Mucosa of rectum (tissue), 2 donors: Measurements from ENCODE around the gene RHBDD3.

Experiments used
- H3K27ac ChIP-seq, 2 donors: one replicate each; pipeline ENCODE4 v1.7.0; 2013; ENCODE audit warnings: inconsistent platforms in 2 of 2, low read depth in 2 of 2, low read length in 2 of 2
- H3K27me3 ChIP-seq, 2 donors: one replicate each; pipeline ENCODE4 v1.7.0; 2013; ENCODE audit warnings: low read length in 2 of 2; ENCODE audit not compliant: control insufficient read depth in 2 of 2, insufficient read depth in 2 of 2
- H3K36me3 ChIP-seq, 2 donors: one replicate each; pipeline ENCODE4 v1.7.0; 2013; ENCODE audit warnings: low read length in 2 of 2; ENCODE audit not compliant: control insufficient read depth in 2 of 2, insufficient read depth in 2 of 2
- H3K4me1 ChIP-seq, 2 donors: one replicate each; pipeline ENCODE4 v1.7.0; 2013; ENCODE audit warnings: low read length in 2 of 2, mild to moderate bottlenecking in 1 of 2; ENCODE audit not compliant: control insufficient read depth in 2 of 2, insufficient read depth in 2 of 2
- H3K4me3 ChIP-seq, 2 donors: one replicate each; pipeline ENCODE4 v1.7.0; 2013; ENCODE audit warnings: low read length in 2 of 2
- H3K9ac ChIP-seq, 2 donors: one replicate each; pipeline ENCODE4 v1.7.0; 2013; ENCODE audit warnings: low read length in 2 of 2, low read depth in 1 of 2, mild to moderate bottlenecking in 1 of 2
- H3K9me3 ChIP-seq, 2 donors: one replicate each; pipeline ENCODE4 v1.7.0; 2013; ENCODE audit warnings: low read length in 2 of 2; ENCODE audit not compliant: control insufficient read depth in 2 of 2
- donor health status: healthy.
- donor health status: Normal muscosa, but diverticular disease.

The RHBDD3 gene

DNA sequence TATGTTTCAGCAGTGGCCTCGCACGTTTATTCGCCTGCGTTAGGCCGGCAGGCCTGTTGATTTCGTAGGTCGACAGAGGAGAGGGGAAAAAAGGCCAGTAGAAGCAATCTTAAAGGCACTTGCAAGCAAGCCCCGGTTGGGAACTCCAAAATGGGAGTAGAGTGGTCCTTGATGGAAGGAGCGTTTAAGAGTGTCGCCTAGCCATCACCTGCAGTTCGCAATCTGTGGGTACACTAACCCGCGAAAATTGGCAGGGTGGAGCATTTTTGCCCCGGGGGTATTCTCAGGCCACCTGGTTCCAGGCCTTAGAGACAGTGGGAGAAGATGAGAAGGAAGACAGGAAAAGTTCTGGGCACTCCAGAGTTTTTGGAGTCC is 1.4 kb upstream of the RHBDD3 start:
- Histone ChIP-seq H3K27ac (peak overlapping the region; percentile 98), H3K9me3 (no peaks in the 10 kb centered on the region), H3K9ac (peak overlapping the region; percentile 99), H3K4me1 (peaks cover 30 to 39% of the 10 kb centered on the region in 2 donors), H3K27me3 (no peaks in the 10 kb centered on the region), H3K36me3 (peaks cover 23 to 41% of the 10 kb centered on the region in 2 donors), H3K4me3 (peak overlapping the region; percentile 95 to 96)

DNA sequence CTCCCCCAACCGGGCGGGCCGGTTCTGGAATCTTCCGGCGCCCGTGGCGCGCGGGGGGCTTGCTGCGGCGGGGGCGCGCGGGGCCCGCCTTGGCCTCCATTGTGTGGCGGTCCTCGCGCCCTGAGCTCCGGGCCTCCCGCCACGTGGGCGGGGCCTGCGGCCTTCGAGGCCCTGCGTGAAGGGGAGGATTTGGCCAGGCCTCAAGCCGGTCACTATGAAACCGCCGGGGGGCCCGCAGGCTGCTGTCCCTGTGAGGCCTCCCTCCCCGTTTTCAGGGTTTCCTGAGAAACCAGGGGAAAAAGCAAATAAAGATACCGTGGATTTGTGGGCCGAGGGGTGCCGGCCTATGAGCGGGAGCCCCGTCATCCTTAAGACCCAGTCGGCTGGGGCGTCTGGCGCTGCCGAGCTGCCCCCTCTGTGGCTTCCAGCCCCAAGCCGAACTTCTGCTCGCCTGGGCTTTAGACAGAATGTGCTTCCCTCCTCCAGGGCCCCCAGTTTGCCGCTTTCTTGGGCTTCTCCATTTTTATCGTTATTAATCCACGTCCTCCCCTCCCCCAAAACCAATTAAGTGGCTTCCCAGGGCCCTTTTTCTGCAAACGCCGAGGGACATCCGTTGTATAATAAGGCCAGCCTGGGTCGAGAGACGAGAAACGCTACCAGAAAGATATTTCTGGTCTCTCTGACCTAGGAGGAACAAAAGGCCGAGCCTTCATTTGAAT is 889 bp upstream of the RHBDD3 start:
- Histone ChIP-seq H3K36me3 (peaks cover 18 to 38% of the 10 kb centered on the region in 2 donors), H3K9me3 (no peaks in the 10 kb centered on the region), H3K27me3 (no peaks in the 10 kb centered on the region), H3K9ac (peak overlapping the region; percentile 99), H3K27ac (peak overlapping the region; percentile 98), H3K4me1 (peaks cover 30 to 39% of the 10 kb centered on the region in 2 donors), H3K4me3 (peak overlapping the region; percentile 95 to 96)

GRCh38 chr22:29267462-29267857 is 321 bp downstream of the RHBDD3 start:
- Histone ChIP-seq H3K27ac (peak overlapping the region; percentile 98), H3K4me3 (peak overlapping the region; percentile 95 to 96), H3K4me1 (peaks cover 30 to 36% of the 10 kb centered on the region in 2 donors), H3K27me3 (no peaks in the 10 kb centered on the region), H3K9me3 (no peaks in the 10 kb centered on the region), H3K9ac (peak overlapping the region; percentile 99), H3K36me3 (peaks cover 6 to 26% of the 10 kb centered on the region in 2 donors)

- peak overlapping the region; percentile 99 for H3K9ac ChIP-seq
- peak overlapping the region; percentile 95 to 96 for H3K4me3 ChIP-seq
- H3K27ac ChIP-seq = peak overlapping the region in 1 of 2 donors; percentile 98
- peaks cover under 1 to 19% of the 10 kb centered on the region in 2 donors for H3K36me3 ChIP-seq
- no peaks in the 10 kb centered on the region for H3K9me3 ChIP-seq
- peaks cover 29 to 34% of the 10 kb centered on the region in 2 donors for H3K4me1 ChIP-seq
- H3K27me3 ChIP-seq = no peaks in the 10 kb centered on the region
Measured at GRCh38 chr22:29266564-29267461, 968 bp downstream of the RHBDD3 start.

GRCh38 chr22:29265929-29266328 is 1.9 kb downstream of the RHBDD3 start:
- Histone ChIP-seq H3K4me1 (peaks cover 25 to 27% of the 10 kb centered on the region in 2 donors), H3K4me3 (no peak overlapping the region), H3K27me3 (no peaks in the 10 kb centered on the region), H3K36me3 (peaks cover 0 to 10% of the 10 kb centered on the region in 2 donors), H3K9me3 (no peaks in the 10 kb centered on the region), H3K27ac (no peak overlapping the region), H3K9ac (no peak overlapping the region)

DNA sequence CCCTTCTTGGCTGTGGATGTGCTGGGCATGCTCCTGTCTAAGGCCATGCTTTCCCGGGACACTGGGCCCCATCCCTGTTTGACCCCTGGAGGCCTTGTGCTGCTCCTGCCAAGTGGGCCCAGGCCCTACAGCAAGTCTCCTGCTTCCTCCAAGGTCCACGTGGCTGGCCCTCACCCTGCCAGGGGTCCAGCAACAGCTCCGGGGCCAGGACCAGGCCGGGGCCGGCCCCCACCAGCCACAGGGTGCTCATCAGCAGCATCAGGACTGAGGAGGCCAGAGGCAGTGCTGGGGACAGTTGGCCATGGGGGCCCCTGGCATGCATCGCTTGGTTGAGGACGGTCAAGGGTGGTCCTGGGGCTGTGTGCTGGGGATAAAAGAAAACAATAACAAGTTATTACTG is 2.5 kb downstream of the RHBDD3 start:
- Histone ChIP-seq H3K4me1 (peaks cover 19 to 25% of the 10 kb centered on the region in 2 donors), H3K4me3 (no peak overlapping the region), H3K9ac (no peak overlapping the region), H3K36me3 (peaks cover 0 to 10% of the 10 kb centered on the region in 2 donors), H3K9me3 (no peaks in the 10 kb centered on the region), H3K27ac (no peak overlapping the region), H3K27me3 (no peaks in the 10 kb centered on the region)

GRCh38 chr22:29263791-29264276 is 3.9 kb downstream of the RHBDD3 start:
- Histone ChIP-seq H3K36me3 (peaks cover 0 to 10% of the 10 kb centered on the region in 2 donors), H3K27ac (no peak overlapping the region), H3K9ac (no peak overlapping the region), H3K4me3 (no peak overlapping the region), H3K27me3 (no peaks in the 10 kb centered on the region), H3K4me1 (peaks cover 6 to 11% of the 10 kb centered on the region in 2 donors), H3K9me3 (no peaks in the 10 kb centered on the region)

DNA sequence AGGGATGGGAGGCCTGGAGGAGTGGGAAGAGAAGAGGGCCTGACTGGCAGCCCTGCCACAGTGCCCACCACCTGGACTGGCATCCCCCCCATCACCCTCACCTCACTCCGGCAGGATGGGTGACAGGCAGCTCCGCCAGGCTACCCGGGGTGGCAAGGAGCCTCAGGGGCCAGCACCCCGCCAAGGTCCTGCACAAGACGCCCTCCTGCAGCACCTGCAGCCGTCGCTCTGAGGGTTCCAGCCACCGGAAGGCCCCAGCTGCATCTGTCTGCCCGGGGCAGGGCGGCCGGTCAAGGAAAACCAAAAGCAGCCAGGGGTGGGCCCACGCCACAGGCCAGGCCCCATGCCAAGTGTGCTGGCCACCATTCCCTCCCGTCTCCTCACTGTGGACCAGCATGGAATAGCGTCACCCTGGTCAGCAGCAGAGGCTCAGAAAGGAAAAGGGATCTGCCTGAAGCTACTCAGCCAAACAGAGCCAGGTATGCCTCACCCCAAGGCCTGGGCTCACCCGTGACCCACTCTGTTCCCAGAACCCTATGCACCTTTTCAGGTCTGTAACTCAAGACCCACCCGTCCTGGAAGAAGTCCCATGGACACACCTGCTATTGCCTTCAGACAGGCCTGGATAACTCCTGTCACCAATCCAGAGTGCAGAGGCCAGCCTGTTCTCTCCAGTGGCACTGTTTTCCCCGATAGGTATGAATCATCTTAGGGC is 7.0 kb downstream of the RHBDD3 start:
- Histone ChIP-seq H3K4me3 (no peak overlapping the region), H3K27me3 (no peaks in the 10 kb centered on the region), H3K27ac (no peak overlapping the region), H3K9ac (no peak overlapping the region), H3K36me3 (peaks cover 0 to 10% of the 10 kb centered on the region in 2 donors), H3K9me3 (no peaks in the 10 kb centered on the region), H3K4me1 (no peaks in the 10 kb centered on the region)

DNA sequence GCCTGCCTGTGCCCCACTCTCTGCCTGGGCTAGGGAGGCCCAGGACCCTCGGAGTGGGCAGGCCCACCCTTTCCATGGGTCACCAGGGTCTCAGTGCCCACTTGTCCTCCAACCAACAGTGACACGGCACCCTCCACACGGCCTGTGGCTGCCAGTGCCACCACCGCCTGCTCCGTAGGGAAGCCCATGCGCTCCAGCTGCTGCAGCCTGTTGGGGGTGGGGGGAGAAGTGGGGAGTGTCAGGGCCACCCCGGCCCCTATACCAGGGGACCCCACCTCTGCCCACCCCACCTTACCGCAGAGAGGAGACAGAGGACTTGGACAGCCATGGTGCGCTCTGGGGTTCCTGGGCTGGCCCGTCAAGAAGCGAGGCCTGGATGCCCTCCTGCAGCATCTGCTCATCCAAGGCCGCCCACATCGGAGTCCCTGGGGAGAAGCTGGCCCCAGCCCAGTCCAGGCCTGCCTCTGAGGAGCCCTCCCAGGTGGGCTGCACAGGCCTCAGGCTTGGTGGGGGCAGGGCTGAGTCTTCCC is 7.7 kb downstream of the RHBDD3 start:
- Histone ChIP-seq H3K9me3 (no peaks in the 10 kb centered on the region), H3K27ac (no peak overlapping the region), H3K9ac (no peak overlapping the region), H3K27me3 (no peaks in the 10 kb centered on the region), H3K4me3 (no peak overlapping the region), H3K36me3 (peaks cover 0 to 6% of the 10 kb centered on the region in 2 donors), H3K4me1 (no peaks in the 10 kb centered on the region)
